ENCODE measurements around the gene MLLT11.

GRCh38 chr1:151012684-151013471 is 47.3 kb upstream of the MLLT11 start:
- TF ChIP-seq CTCF (IDR thresholded peaks at IDR 0.05) (no peak), SIN3A (IDR thresholded peaks at IDR 0.05; ENCODE audit: borderline replicate concordance, insufficient read depth, low read depth, low read length) (no peak)
- TF ChIP-seq, protein P1, sequence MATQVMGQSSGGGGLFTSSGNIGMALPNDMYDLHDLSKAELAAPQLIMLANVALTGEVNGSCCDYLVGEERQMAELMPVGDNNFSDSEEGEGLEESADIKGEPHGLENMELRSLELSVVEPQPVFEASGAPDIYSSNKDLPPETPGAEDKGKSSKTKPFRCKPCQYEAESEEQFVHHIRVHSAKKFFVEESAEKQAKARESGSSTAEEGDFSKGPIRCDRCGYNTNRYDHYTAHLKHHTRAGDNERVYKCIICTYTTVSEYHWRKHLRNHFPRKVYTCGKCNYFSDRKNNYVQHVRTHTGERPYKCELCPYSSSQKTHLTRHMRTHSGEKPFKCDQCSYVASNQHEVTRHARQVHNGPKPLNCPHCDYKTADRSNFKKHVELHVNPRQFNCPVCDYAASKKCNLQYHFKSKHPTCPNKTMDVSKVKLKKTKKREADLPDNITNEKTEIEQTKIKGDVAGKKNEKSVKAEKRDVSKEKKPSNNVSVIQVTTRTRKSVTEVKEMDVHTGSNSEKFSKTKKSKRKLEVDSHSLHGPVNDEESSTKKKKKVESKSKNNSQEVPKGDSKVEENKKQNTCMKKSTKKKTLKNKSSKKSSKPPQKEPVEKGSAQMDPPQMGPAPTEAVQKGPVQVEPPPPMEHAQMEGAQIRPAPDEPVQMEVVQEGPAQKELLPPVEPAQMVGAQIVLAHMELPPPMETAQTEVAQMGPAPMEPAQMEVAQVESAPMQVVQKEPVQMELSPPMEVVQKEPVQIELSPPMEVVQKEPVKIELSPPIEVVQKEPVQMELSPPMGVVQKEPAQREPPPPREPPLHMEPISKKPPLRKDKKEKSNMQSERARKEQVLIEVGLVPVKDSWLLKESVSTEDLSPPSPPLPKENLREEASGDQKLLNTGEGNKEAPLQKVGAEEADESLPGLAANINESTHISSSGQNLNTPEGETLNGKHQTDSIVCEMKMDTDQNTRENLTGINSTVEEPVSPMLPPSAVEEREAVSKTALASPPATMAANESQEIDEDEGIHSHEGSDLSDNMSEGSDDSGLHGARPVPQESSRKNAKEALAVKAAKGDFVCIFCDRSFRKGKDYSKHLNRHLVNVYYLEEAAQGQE (IDR thresholded peaks at IDR 0.05; ENCODE audit: insufficient read depth in 1 of 2, low read depth in 2 of 2, low read length in 1 of 2), result no peak
